Measurements from ENCODE around the gene UBE2K.
"Not testable (repeated sequence)": the region's sequence is repeated elsewhere in the genome, so short reads cannot be mapped to it uniquely, and the experiment has no call there.

The UBE2K gene

GRCh38 chr4:39770471-39770870 is 72.5 kb downstream of the UBE2K start:
- Histone ChIP-seq H3K4me1 (no peaks in the 10 kb centered on the region), H3K9ac (no peak overlapping the region), H3K27ac (no peak overlapping the region), H3K27me3 (ENCODE audit: control insufficient read depth, insufficient read depth, low read length) (no peaks in the 10 kb centered on the region), H3K4me2 (ENCODE audit: low read length) (no peak overlapping the region), H3K9me3 (ENCODE audit: control insufficient read depth, low read length) (no peaks in the 10 kb centered on the region), H3K79me2 (peaks cover 2% of the 10 kb centered on the region), H3K4me3 (ENCODE audit: low read depth, low read length) (no peak overlapping the region), H2AFZ (no peak overlapping the region), H3K36me3 (ENCODE audit: control insufficient read depth, insufficient read depth, low read length) (no peaks in the 10 kb centered on the region)
- TF ChIP-seq CTCF (IDR thresholded peaks at IDR 0.05): no peak

GRCh38 chr4:39770969-39771724 is 73.2 kb downstream of the UBE2K start:
- H3K79me2 ChIP-seq: peaks cover 2% of the 10 kb centered on the region
- H3K27me3 ChIP-seq (ENCODE audit: control insufficient read depth, insufficient read depth, low read length): no peaks in the 10 kb centered on the region
- no peaks in the 10 kb centered on the region for H3K36me3 ChIP-seq (ENCODE audit: control insufficient read depth, insufficient read depth, low read length)
- no peak overlapping the region for H2AFZ ChIP-seq
- H3K9ac ChIP-seq: no peak overlapping the region
- no peak overlapping the region for H3K27ac ChIP-seq
- no peaks in the 10 kb centered on the region for H3K9me3 ChIP-seq (ENCODE audit: control insufficient read depth, low read length)
- H3K4me2 ChIP-seq (ENCODE audit: low read length): no peak overlapping the region
- H3K4me1 ChIP-seq: no peaks in the 10 kb centered on the region
- H3K4me3 ChIP-seq (ENCODE audit: low read depth, low read length): no peak overlapping the region
- no peak for TF ChIP-seq CTCF (IDR thresholded peaks at IDR 0.05)

- H3K9ac ChIP-seq; H2AFZ ChIP-seq; H3K9me3 ChIP-seq (ENCODE audit: control insufficient read depth, low read length); H3K27me3 ChIP-seq (ENCODE audit: control insufficient read depth, insufficient read depth, low read length); H3K36me3 ChIP-seq (ENCODE audit: control insufficient read depth, insufficient read depth, low read length); H3K27ac ChIP-seq; H3K4me3 ChIP-seq (ENCODE audit: low read depth, low read length); H3K79me2 ChIP-seq; H3K4me2 ChIP-seq (ENCODE audit: low read length); H3K4me1 ChIP-seq: not testable (repeated sequence)
These were observed 84.1 kb downstream of the UBE2K start for GRCh38 chr4:39781988-39782387.

- Histone ChIP-seq H3K4me1 (no peaks in the 10 kb centered on the region), H3K9ac (no peak overlapping the region), H3K36me3 (ENCODE audit: control insufficient read depth, insufficient read depth, low read length) (no peaks in the 10 kb centered on the region), H3K4me3 (ENCODE audit: low read depth, low read length) (no peak overlapping the region), H3K27ac (no peak overlapping the region), H3K79me2 (no peaks in the 10 kb centered on the region), H3K9me3 (ENCODE audit: control insufficient read depth, low read length) (no peaks in the 10 kb centered on the region), H3K4me2 (ENCODE audit: low read length) (no peak overlapping the region), H2AFZ (no peak overlapping the region), H3K27me3 (ENCODE audit: control insufficient read depth, insufficient read depth, low read length) (no peaks in the 10 kb centered on the region)
- TF ChIP-seq CTCF (IDR thresholded peaks at IDR 0.05): no peak
These were observed 87.1 kb downstream of the UBE2K start for GRCh38 chr4:39785083-39785482.

- Histone ChIP-seq H3K4me2 (ENCODE audit: low read length) (no peak overlapping the region), H3K27me3 (ENCODE audit: control insufficient read depth, insufficient read depth, low read length) (no peaks in the 10 kb centered on the region), H3K36me3 (ENCODE audit: control insufficient read depth, insufficient read depth, low read length) (no peaks in the 10 kb centered on the region), H3K4me1 (no peaks in the 10 kb centered on the region), H3K27ac (no peak overlapping the region), H3K4me3 (ENCODE audit: low read depth, low read length) (no peak overlapping the region), H2AFZ (no peak overlapping the region), H3K9me3 (ENCODE audit: control insufficient read depth, low read length) (no peaks in the 10 kb centered on the region), H3K79me2 (no peaks in the 10 kb centered on the region), H3K9ac (no peak overlapping the region)
- TF ChIP-seq CTCF (IDR thresholded peaks at IDR 0.05): no peak
These were observed 88.9 kb downstream of the UBE2K start for GRCh38 chr4:39786838-39787237.
